ENCODE measurements around the gene APBA1.

APBA1 gene

GRCh38 chr9:69546265-69546664 lies 125.9 kb downstream of the APBA1 start:
- Histone ChIP-seq H3K4me3 (ENCODE audit: low read depth in 1 of 2, low read length in 1 of 2) (no peak overlapping the region), H3K27me3 (peaks cover 21% of the 10 kb centered on the region), H3K27ac (no peak overlapping the region), H3K9me3 (no peaks in the 10 kb centered on the region), H3K4me1 (ENCODE audit: control insufficient read depth in 1 of 2, insufficient read depth in 1 of 2, low read depth in 1 of 2, low read length in 1 of 2) (peaks cover 13 to 28% of the 10 kb centered on the region in 2 experiments), H3K36me3 (no peaks in the 10 kb centered on the region)
- TF ChIP-seq CTCF (IDR thresholded peaks at IDR 0.05) = no peak

- H3K4me3 ChIP-seq (ENCODE audit: low read depth in 1 of 2, low read length in 1 of 2) = no peak overlapping the region
- H3K27ac ChIP-seq = no peak overlapping the region
- H3K27me3 ChIP-seq = peaks cover 34% of the 10 kb centered on the region
- H3K4me1 ChIP-seq (ENCODE audit: control insufficient read depth in 1 of 2, insufficient read depth in 1 of 2, low read depth in 1 of 2, low read length in 1 of 2) = peaks cover 13 to 23% of the 10 kb centered on the region in 2 experiments
- H3K9me3 ChIP-seq = no peaks in the 10 kb centered on the region
- no peaks in the 10 kb centered on the region for H3K36me3 ChIP-seq
- TF ChIP-seq CTCF (IDR thresholded peaks at IDR 0.05) = no peak
These were observed 129.0 kb downstream of the APBA1 start for GRCh38 chr9:69542942-69543704.

- no peak overlapping the region for H3K4me3 ChIP-seq (ENCODE audit: low read depth in 1 of 2, low read length in 1 of 2)
- no peak overlapping the region for H3K27ac ChIP-seq
- TF ChIP-seq CTCF (IDR thresholded peaks at IDR 0.05) = no peak
- H3K36me3 ChIP-seq = no peaks in the 10 kb centered on the region
- peaks cover 34% of the 10 kb centered on the region for H3K27me3 ChIP-seq
- H3K4me1 ChIP-seq (ENCODE audit: control insufficient read depth in 1 of 2, insufficient read depth in 1 of 2, low read depth in 1 of 2, low read length in 1 of 2) = peaks cover 11 to 12% of the 10 kb centered on the region in 2 experiments
- no peaks in the 10 kb centered on the region for H3K9me3 ChIP-seq
These were observed 130.1 kb downstream of the APBA1 start for GRCh38 chr9:69542058-69542457.

GRCh38 chr9:69535911-69536310 lies 136.3 kb downstream of the APBA1 start:
- TF ChIP-seq CTCF (IDR thresholded peaks at IDR 0.05) = no peak
- peaks cover 52% of the 10 kb centered on the region for H3K27me3 ChIP-seq
- H3K27ac ChIP-seq = no peak overlapping the region
- no peaks in the 10 kb centered on the region for H3K4me1 ChIP-seq (ENCODE audit: control insufficient read depth in 1 of 2, insufficient read depth in 1 of 2, low read depth in 1 of 2, low read length in 1 of 2)
- H3K36me3 ChIP-seq = no peaks in the 10 kb centered on the region
- H3K4me3 ChIP-seq (ENCODE audit: low read depth in 1 of 2, low read length in 1 of 2) = no peak overlapping the region
- no peaks in the 10 kb centered on the region for H3K9me3 ChIP-seq

GRCh38 chr9:69535286-69535832 lies 136.8 kb downstream of the APBA1 start:
- TF ChIP-seq CTCF (IDR thresholded peaks at IDR 0.05) = no peak
- Histone ChIP-seq H3K27ac (no peak overlapping the region), H3K9me3 (no peaks in the 10 kb centered on the region), H3K36me3 (no peaks in the 10 kb centered on the region), H3K4me1 (ENCODE audit: control insufficient read depth in 1 of 2, insufficient read depth in 1 of 2, low read depth in 1 of 2, low read length in 1 of 2) (no peaks in the 10 kb centered on the region), H3K27me3 (peaks cover 47% of the 10 kb centered on the region), H3K4me3 (ENCODE audit: low read depth in 1 of 2, low read length in 1 of 2) (no peak overlapping the region)
